Mesothelial cell of epicardium (in vitro differentiated cells): ENCODE data around the gene ZNF503. TPM values are rescaled to one million over a fixed set of nuclear protein-coding genes. Genes with fewer than 3 reads are reported as not detected.

Experiments used
- DNase-seq, 2 experiments: peaks; one replicate each; pipeline ENCODE4 v3.0.0; 2021; ENCODE audit warnings: low spot score in 2 of 2; ENCODE audit not compliant: unreplicated experiment in 2 of 2
- H3K27ac Mint-ChIP-seq: 2 replicates; pipeline ENCODE4 v1.8.0; 2021; ENCODE audit warnings: mixed read lengths
- H3K27me3 Mint-ChIP-seq: 2 replicates; pipeline ENCODE4 v1.8.0; 2021; ENCODE audit warnings: low read depth, mixed read lengths
- H3K36me3 Mint-ChIP-seq: 2 replicates; pipeline ENCODE4 v1.8.0; 2021; ENCODE audit warnings: mixed read lengths
- H3K4me1 Mint-ChIP-seq: 2 replicates; pipeline ENCODE4 v1.8.0; 2021; ENCODE audit warnings: mixed read lengths
- H3K4me3 Mint-ChIP-seq: 2 replicates; pipeline ENCODE4 v1.8.0; 2021; ENCODE audit warnings: mild to moderate bottlenecking, moderate library complexity, mixed read lengths
- H3K9me3 Mint-ChIP-seq: 2 replicates; pipeline ENCODE4 v1.8.0; 2021; ENCODE audit warnings: mixed read lengths
- total RNA-seq: library from RNA; stranded (reverse); gene quantifications from 3 replicates; pipeline ENCODE4 v1.2.1, GENCODE V29; 2021
- TF ChIP-seq, protein P1 (sequence below): fragments of 200-600 bp; sonication (generic); IDR thresholded peaks from one replicate; pipeline ENCODE4 v1.5.0; 2021; ENCODE audit warnings: antibody characterized with exemption; ENCODE audit not compliant: unreplicated experiment

Gene ZNF503
- total RNA-seq, 1 donor from 2014 or later, result 58.3 TPM

DNA sequence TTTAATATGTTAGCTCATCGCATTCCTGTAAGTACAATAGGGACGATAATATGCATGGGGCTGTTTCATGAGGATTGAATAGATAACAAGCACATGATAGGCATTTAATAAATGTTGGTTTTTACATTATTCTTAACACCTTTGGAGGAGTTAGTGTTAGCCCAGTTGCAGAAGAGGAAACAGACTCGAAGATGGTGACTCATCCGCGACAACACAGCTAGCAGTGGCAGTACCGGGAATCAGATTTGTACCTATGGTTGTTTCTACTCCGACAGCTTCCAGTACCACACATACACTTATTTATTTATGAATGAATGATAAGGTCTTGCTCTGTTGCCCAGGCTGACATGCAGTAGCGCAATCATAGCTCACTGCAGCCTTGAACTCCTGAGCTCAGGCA is 32.7 kb upstream of the ZNF503 start:
- peaks cover 78% of the 10 kb centered on the region for H3K27me3 Mint-ChIP-seq
- no peak overlapping the region for H3K27ac Mint-ChIP-seq
- TF ChIP-seq, protein P1, sequence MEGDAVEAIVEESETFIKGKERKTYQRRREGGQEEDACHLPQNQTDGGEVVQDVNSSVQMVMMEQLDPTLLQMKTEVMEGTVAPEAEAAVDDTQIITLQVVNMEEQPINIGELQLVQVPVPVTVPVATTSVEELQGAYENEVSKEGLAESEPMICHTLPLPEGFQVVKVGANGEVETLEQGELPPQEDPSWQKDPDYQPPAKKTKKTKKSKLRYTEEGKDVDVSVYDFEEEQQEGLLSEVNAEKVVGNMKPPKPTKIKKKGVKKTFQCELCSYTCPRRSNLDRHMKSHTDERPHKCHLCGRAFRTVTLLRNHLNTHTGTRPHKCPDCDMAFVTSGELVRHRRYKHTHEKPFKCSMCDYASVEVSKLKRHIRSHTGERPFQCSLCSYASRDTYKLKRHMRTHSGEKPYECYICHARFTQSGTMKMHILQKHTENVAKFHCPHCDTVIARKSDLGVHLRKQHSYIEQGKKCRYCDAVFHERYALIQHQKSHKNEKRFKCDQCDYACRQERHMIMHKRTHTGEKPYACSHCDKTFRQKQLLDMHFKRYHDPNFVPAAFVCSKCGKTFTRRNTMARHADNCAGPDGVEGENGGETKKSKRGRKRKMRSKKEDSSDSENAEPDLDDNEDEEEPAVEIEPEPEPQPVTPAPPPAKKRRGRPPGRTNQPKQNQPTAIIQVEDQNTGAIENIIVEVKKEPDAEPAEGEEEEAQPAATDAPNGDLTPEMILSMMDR, result no peak
- no peak overlapping the region for H3K4me3 Mint-ChIP-seq
- H3K4me1 Mint-ChIP-seq, result peaks cover 28% of the 10 kb centered on the region
- DNase-seq, result no peak
- no peaks in the 10 kb centered on the region for H3K9me3 Mint-ChIP-seq
- H3K36me3 Mint-ChIP-seq, result no peaks in the 10 kb centered on the region

DNA sequence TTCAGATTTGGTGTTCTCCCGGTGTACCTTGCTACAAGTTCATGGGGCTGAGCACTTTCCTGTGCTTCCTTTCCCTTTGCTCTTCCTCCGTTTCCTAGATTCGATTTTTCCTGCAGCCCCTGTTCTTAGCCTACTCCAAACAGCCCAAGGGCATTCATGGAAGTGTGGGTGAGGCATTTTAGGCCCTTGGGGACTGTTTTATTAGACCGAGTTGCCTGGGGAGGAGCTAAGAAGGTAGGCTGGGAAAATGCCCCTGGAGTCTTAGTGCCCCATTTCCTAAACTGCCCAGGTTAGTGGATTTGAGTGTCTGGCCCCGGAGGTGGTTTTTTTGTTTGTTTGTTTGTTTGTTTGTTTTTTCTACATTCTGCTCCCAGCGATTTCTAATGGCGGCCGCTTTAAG is 31.7 kb upstream of the ZNF503 start:
- Mint-ChIP-seq H3K4me1 (peaks cover 38% of the 10 kb centered on the region), H3K36me3 (no peaks in the 10 kb centered on the region), H3K4me3 (no peak overlapping the region), H3K27ac (no peak overlapping the region), H3K27me3 (peaks cover 67% of the 10 kb centered on the region), H3K9me3 (no peaks in the 10 kb centered on the region)
- TF ChIP-seq, protein P1, result no peak
- no peak for DNase-seq

DNA sequence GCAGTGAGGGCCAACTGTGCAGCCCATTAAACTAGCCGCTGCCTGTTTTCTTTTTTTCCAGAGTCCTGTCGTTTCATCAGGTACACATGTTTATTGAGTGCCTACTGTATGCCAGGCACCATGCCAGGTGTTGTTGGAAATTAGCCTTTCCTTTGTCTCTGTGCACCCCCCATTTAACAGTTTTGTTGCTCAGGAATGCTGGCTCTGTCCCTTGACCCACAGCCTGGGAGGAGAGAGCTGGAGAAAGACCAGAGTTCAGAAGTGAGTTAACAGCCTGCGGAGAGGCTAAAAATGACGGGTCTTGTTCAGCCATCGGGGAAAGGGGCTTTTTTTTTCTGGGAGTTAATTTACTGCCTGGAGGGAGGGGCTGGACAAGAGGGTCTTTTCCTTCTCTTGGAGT is 31.2 kb upstream of the ZNF503 start:
- TF ChIP-seq, protein P1, result no peak
- Mint-ChIP-seq H3K4me3 (peak overlapping the region; percentile 73), H3K9me3 (no peaks in the 10 kb centered on the region), H3K27ac (no peak overlapping the region), H3K36me3 (no peaks in the 10 kb centered on the region), H3K4me1 (peaks cover 42% of the 10 kb centered on the region), H3K27me3 (peaks cover 62% of the 10 kb centered on the region)
- no peak for DNase-seq

DNA sequence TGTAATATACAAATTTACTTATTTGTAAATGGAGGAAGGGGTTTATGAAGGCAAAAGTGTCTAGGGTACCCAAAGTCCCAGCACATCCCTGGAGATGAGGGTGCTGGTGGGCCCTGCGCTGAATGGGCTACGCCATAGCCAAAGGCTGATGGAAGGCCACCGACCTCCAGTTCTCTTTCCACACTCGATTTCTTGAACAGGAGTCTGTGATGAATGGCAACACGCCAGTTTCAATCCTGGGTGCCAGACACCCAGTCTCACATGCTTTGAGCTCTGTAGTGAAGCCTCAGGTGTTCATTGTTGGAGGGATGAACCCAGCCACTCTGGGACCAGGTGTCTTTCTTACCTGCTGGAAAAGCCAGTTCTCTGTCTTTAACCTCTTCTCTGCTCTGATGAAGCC is 30.6 kb upstream of the ZNF503 start:
- Mint-ChIP-seq H3K27me3 (peaks cover 58% of the 10 kb centered on the region), H3K4me1 (peaks cover 45% of the 10 kb centered on the region), H3K4me3 (peak overlapping the region; percentile 73)

DNA sequence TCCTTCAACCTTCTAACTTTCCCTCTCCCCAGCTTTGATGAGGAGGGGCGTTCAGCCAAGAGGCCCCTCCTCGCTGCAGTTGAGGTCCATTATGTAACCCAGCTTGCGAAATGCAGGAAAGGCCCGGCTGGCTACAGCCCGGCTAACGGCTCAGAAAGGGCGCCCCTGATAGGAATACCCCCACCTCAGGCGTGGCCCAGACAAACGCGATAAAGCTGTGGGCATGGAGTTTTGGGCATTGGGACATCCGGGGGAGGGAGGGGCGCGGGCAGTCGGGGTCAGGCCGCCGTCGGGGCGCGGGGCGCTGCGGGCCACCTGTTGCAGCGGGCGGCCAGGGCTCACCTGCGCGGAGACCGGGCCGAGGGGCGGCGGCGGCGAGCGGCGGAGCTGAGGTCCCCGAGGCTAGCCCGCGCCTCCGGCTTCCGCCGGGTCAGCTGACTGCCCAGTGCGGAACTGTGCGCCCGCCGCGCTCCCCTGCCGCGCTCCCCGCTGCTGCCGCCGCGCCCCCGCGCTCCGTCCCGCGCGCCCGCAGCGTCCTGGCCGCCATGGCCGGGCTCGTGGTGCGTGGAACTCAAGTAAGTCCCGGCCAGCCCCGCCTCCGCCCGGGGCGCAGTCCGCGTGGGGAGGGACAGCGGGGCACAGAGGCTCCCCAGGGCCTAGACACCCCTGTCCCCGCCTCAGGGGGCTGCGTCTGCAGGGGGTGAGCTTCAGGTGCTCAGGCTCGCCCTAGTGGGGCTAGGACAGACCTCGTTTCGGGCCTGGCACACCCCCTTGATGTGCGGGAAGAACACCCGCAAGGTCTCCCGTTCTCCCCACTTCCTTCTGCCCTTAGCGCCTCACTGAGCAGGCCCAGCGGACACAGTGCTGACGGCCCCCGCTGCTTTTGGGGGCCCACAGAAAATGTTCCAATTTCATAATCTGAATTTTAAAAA is 29.9 kb upstream of the ZNF503 start, which contains the start of gene LRMDA:
Gene LRMDA (plus strand): TSS at position 445 of the 932 bp plus-strand sequence.
- no peaks in the 10 kb centered on the region for H3K9me3 Mint-ChIP-seq
- DNase-seq, result no peak
- TF ChIP-seq, protein P1, result no peak
- H3K27ac Mint-ChIP-seq, result no peak within 1 kb of the TSS
- H3K36me3 Mint-ChIP-seq, result no peaks in the 10 kb centered on the region
- peaks cover 45% of the 10 kb centered on the region for H3K4me1 Mint-ChIP-seq
- peaks cover 51% of the 10 kb centered on the region for H3K27me3 Mint-ChIP-seq
- H3K4me3 Mint-ChIP-seq, result peak within 1 kb of the TSS; percentile 73

More for the DNA sequence above, 30.6 kb upstream of the ZNF503 start:
- TF ChIP-seq, protein P1, result no peak
- no peak for DNase-seq
- Mint-ChIP-seq H3K9me3 (no peaks in the 10 kb centered on the region), H3K27ac (no peak overlapping the region), H3K36me3 (no peaks in the 10 kb centered on the region)
